HepG2 (cell line): Measurements from ENCODE around the gene YIF1B. TPM values are rescaled to one million over a fixed set of nuclear protein-coding genes. Genes with fewer than 3 reads are reported as not detected.

Source experiments
- ATAC-seq: fragments of 200-7000 bp; cut with Tn5 transposase; 3 replicates; pipeline ENCODE4 v1.9.1; 2020; ENCODE audit warnings: mild to moderate bottlenecking, moderate library complexity
- BruUV-seq: library from RNA; stranded (reverse); fragments of 400-500 nt; replicated peaks from 2 replicates; lab custom pipeline; 2021; lab: Mats Ljungman, UMichigan
- CTCF ChIA-PET: fragments of 300-600 bp; formaldehyde crosslinking; extraction: SDS; loops from one replicate; lab custom pipeline; 2021; ENCODE audit warnings: low total read pairs, inconsistent platforms, low intra/inter-chr PET ratio; lab: Yijun Ruan, JAX
- POLR2A ChIA-PET: fragments of 350-600 bp; sonication (Branson Sonifier 250); formaldehyde crosslinking; loops from one replicate; lab custom pipeline; 2020; ENCODE audit warnings: antibody characterized with exemption, inconsistent platforms; lab: Yijun Ruan, JAX
- DNase-seq: peaks from one replicate; pipeline ENCODE4 v3.0.0-alpha.2; 2015; ENCODE audit warnings: low spot score
- FAIRE-seq: peaks from 3 replicates; lab custom pipeline; 2011; peaks lifted over from hg19 to GRCh38; lab: Jason Lieb, UNC
- H2AFZ ChIP-seq: one replicate; pipeline ENCODE4 v1.6.1; 2011; ENCODE audit warnings: low read length, inconsistent platforms
- H3K27ac ChIP-seq: fragments of 300-600 bp; 3 replicates; pipeline ENCODE4 v1.8.0; 2011; ENCODE audit warnings: mixed run types, mild to moderate bottlenecking, mixed read lengths, low read length, inconsistent platforms; ENCODE audit not compliant: insufficient read depth; ENCODE audit errors: extremely low read length
- H3K27me3 ChIP-seq, 2 experiments: fragments of 200-600 bp in 1 of 2; 2 replicates in 1 of 2; 3 replicates in 1 of 2; pipeline versions ENCODE4 v1.6.0 to v1.8.0; 2011; ENCODE audit warnings: low read length in 2 of 2, mild to moderate bottlenecking in 2 of 2, moderate library complexity in 2 of 2, inconsistent platforms in 1 of 2; ENCODE audit not compliant: insufficient read depth in 2 of 2, control insufficient read depth in 1 of 2
- H3K36me3 ChIP-seq, 2 experiments: fragments of 200-600 bp in 1 of 2; replicated peaks in 1 of 2; 2 replicates in 1 of 2; 3 replicates in 1 of 2; pipeline versions ENCODE4 v1.5.1 to v1.8.0; 2011; ENCODE audit warnings: low read length in 2 of 2, inconsistent platforms in 1 of 2; ENCODE audit not compliant: insufficient read depth in 2 of 2, control insufficient read depth in 1 of 2
- H3K4me1 ChIP-seq: 2 replicates; pipeline ENCODE4 v1.5.1; 2012; ENCODE audit warnings: low read length, inconsistent platforms; ENCODE audit not compliant: insufficient read depth
- H3K4me2 ChIP-seq: 2 replicates; pipeline ENCODE4 v1.6.0; 2011; ENCODE audit warnings: low read depth, low read length, inconsistent platforms
- H3K4me3 ChIP-seq, 3 experiments: fragments of 200-600 bp in 1 of 3; sonication (generic), shearing (Covaris generic) in 1 of 3; replicated peaks in 1 of 3; 2 replicates each; pipeline ENCODE4 v1.5.1; 2011 to 2016; ENCODE audit warnings: low read length in 3 of 3, inconsistent platforms in 2 of 3, low read depth in 2 of 3, mild to moderate bottlenecking in 2 of 3, control low read depth in 1 of 3, mixed read lengths in 1 of 3; ENCODE audit not compliant: insufficient read depth in 1 of 3
- H3K79me2 ChIP-seq: one replicate; pipeline ENCODE4 v1.6.1; 2011; ENCODE audit warnings: low read length, inconsistent platforms; ENCODE audit not compliant: insufficient read depth
- H3K9ac ChIP-seq: 2 replicates; pipeline ENCODE4 v1.6.0; 2011; ENCODE audit warnings: mild to moderate bottlenecking, low read depth, low read length, inconsistent platforms; ENCODE audit not compliant: insufficient read depth
- H3K9me3 ChIP-seq: 2 replicates; pipeline ENCODE4 v1.5.1; 2012; ENCODE audit warnings: mild to moderate bottlenecking, low read length
- H4K20me1 ChIP-seq: 2 replicates; pipeline ENCODE4 v1.6.0; 2011; ENCODE audit warnings: inconsistent platforms, mild to moderate bottlenecking, low read length, moderate library complexity; ENCODE audit not compliant: insufficient read depth
- CEBPZ ChIP-seq: IDR thresholded peaks from 2 replicates; pipeline ENCODE4 v1.6.1; 2012; ENCODE audit warnings: low read length, improper control_type of control experiment
- DBP ChIP-seq: sonication (generic); formaldehyde crosslinking; IDR thresholded peaks from 2 replicates; pipeline ENCODE4 v1.4.0; 2020; ENCODE audit warnings: missing genetic modification reagents; ENCODE audit errors: not compliant biosample characterization
- HDAC2 ChIP-seq: sonication (generic); formaldehyde crosslinking; IDR thresholded peaks from 2 replicates; pipeline ENCODE4 v1.4.0; 2020; ENCODE audit warnings: missing genetic modification reagents
- JUND ChIP-seq: sonication (generic); formaldehyde crosslinking; IDR thresholded peaks from 2 replicates; pipeline ENCODE4 v1.8.0; 2022; ENCODE audit warnings: mild to moderate bottlenecking, missing genetic modification reagents
- KLF15 ChIP-seq: sonication (generic); formaldehyde crosslinking; IDR thresholded peaks from 2 replicates; pipeline ENCODE4 v1.8.1; 2023; ENCODE audit warnings: borderline replicate concordance, mild to moderate bottlenecking, inconsistent platforms, missing genetic modification reagents, mixed read lengths
- MIER2 ChIP-seq: IDR thresholded peaks from 2 replicates; pipeline ENCODE4 v1.6.1; 2016; ENCODE audit warnings: missing biosample characterization, missing genetic modification reagents
- POLR2AphosphoS5 ChIP-seq: IDR thresholded peaks from 2 replicates; pipeline ENCODE4 v1.6.1; 2012; ENCODE audit warnings: low read depth, low read length
- PRDM10 ChIP-seq: sonication (generic); formaldehyde crosslinking; IDR thresholded peaks from 2 replicates; pipeline ENCODE4 v1.4.0; 2020; ENCODE audit warnings: low read depth, missing genetic modification reagents
- ZBTB1 ChIP-seq: sonication (generic); formaldehyde crosslinking; IDR thresholded peaks from 2 replicates; pipeline ENCODE4 v1.4.0; 2020; ENCODE audit warnings: missing genetic modification reagents, borderline replicate concordance
- ZNF234 ChIP-seq: sonication (generic); formaldehyde crosslinking; conservative IDR thresholded peaks from 2 replicates; pipeline ENCODE4 v1.5.1; 2020; ENCODE audit warnings: mild to moderate bottlenecking, missing genetic modification reagents
- ZNF501 ChIP-seq: sonication (generic); formaldehyde crosslinking; IDR thresholded peaks from 2 replicates; pipeline ENCODE4 v1.5.1; 2020; ENCODE audit warnings: mild to moderate bottlenecking, moderate library complexity, missing genetic modification reagents
- ZNF512 ChIP-seq: sonication (generic); formaldehyde crosslinking; IDR thresholded peaks from 2 replicates; pipeline ENCODE4 v1.4.0; 2020; ENCODE audit warnings: mild to moderate bottlenecking, missing genetic modification reagents
- ZNF780A ChIP-seq: sonication (generic); formaldehyde crosslinking; IDR thresholded peaks from 2 replicates; pipeline ENCODE4 v1.8.0; 2022; ENCODE audit warnings: mild to moderate bottlenecking, missing genetic modification reagents, moderate library complexity
- ZSCAN21 ChIP-seq: sonication (generic); formaldehyde crosslinking; IDR thresholded peaks from 2 replicates; pipeline ENCODE4 v1.8.0; 2022; ENCODE audit warnings: mild to moderate bottlenecking, missing genetic modification reagents, moderate library complexity, borderline replicate concordance
- WGBS: methylation state at CpG from one replicate; pipeline ENCODE4 v1.1.6; 2017; ENCODE audit warnings: low lambda C conversion rate; 5-methylcytosine and 5-hydroxymethylcytosine counted together
- in situ Hi-C: cut with HindIII; loops from 2 replicates; pipeline ENCODE4 v1.10.0; 2017; ENCODE audit warnings: low pct_unique_long_range_greater_than_20kb; ENCODE audit not compliant: extremely low pct_ligation_motif_present
- intact Hi-C: fragments of 100-400 bp; cut with micrococcal nuclease; formaldehyde crosslinking; loops from one replicate; pipeline ENCODE4 v1.10.0; 2022; ENCODE audit not compliant: unreplicated experiment
- polyA plus RNA-seq, 8 experiments: library from polyadenylated mRNA; depleted of rRNA in 3 of 8; stranded (reverse) in 7 of 8; unstranded in 1 of 8; fragments of >200 nt; fragmentation: Illumina TruSeq in 4 of 8; extraction: Trizol in 4 of 8; gene quantifications; 2 replicates each; pipeline versions ENCODE4 v1.2.1 to v1.2.3, GENCODE V29; 2011 to 2016; ENCODE audit warnings: low read depth in 4 of 8, missing spikeins in 1 of 8, mixed read lengths in 1 of 8; ENCODE audit not compliant: insufficient read depth in 1 of 8
- total RNA-seq, 5 experiments: library from RNA; depleted of rRNA; stranded (reverse); fragments of >200 nt; fragmentation: Illumina TruSeq; extraction: Trizol; gene quantifications; 2 replicates each; pipeline ENCODE4 v1.2.3, GENCODE V29; 2016; ENCODE audit warnings: low read depth in 1 of 5

Gene YIF1B
- total and polyA plus RNA-seq, 2 of the 13 experiments (the other 11 are each of a cell fraction or from before 2014, with no cell fraction given), result 41.4 to 85.2 TPM

- peaks cover 0 to 1% of the 10 kb centered on the region in 2 experiments; a peak in 1 of 5 replicates for H3K27me3 ChIP-seq
- no peak overlapping the region for H3K27ac ChIP-seq
- DNase-seq (no peak), FAIRE-seq (no peak), ATAC-seq (no peak)
- WGBS, result 39% methylated on average over 9 of the region's 9 CpGs
- H3K9ac ChIP-seq, result no peak overlapping the region
- no peak overlapping the region for H3K4me3 ChIP-seq
- no peaks in the 10 kb centered on the region for H3K79me2 ChIP-seq
- no TSS peak for BruUV-seq
- in situ Hi-C loops (no loop called here), intact Hi-C loops (no loop called here)
- no peaks in the 10 kb centered on the region for H3K9me3 ChIP-seq
- H3K4me1 ChIP-seq, result peaks cover 35% of the 10 kb centered on the region
- no peaks in the 10 kb centered on the region for H3K36me3 ChIP-seq
- ChIA-PET POLR2A (no interaction called here), CTCF (no interaction called here)
- H3K4me2 ChIP-seq, result no peak overlapping the region
- no peak overlapping the region for H2AFZ ChIP-seq
- H4K20me1 ChIP-seq, result no peaks in the 10 kb centered on the region
- no peak for TF ChIP-seq JUND (CRISPR knock-in tag)
- TF ChIP-seq PRDM10 (CRISPR knock-in tag), result no peak
- TF ChIP-seq ZNF234 (CRISPR knock-in tag), result no peak
- TF ChIP-seq HDAC2, result no peak
- TF ChIP-seq ZSCAN21, result no peak
- TF ChIP-seq KLF15 (CRISPR knock-in tag), result no peak
- TF ChIP-seq ZBTB1 (CRISPR knock-in tag), result no peak
- no peak for TF ChIP-seq ZNF501 (CRISPR knock-in tag)
- no peak for TF ChIP-seq DBP (CRISPR knock-in tag)
- TF ChIP-seq POLR2AphosphoS5, result no peak
- TF ChIP-seq ZNF780A (CRISPR knock-in tag), result no peak
- no peak for TF ChIP-seq ZNF512 (CRISPR knock-in tag)
- TF ChIP-seq CEBPZ, result no peak
- TF ChIP-seq MIER2 (CRISPR knock-in tag), result no peak
Observed at GRCh38 chr19:38274739-38275138, 41.0 kb downstream of the YIF1B start.
